ENCODE results near the gene MME. TPM values are rescaled to one million over a fixed set of nuclear protein-coding genes. Genes with fewer than 3 reads are reported as not detected.

Gene MME
- total RNA-seq, 1 donor from 2014 or later, result 54.3 TPM

GRCh38 chr3:155197786-155198185 lies 117.7 kb downstream of the MME start:
- Histone ChIP-seq H3K4me2 (ENCODE audit: low read length) (no peak overlapping the region), H3K9ac (ENCODE audit: low read length) (no peak overlapping the region), H3K4me1 (ENCODE audit: insufficient read depth, low read length) (no peaks in the 10 kb centered on the region), H3K27me3 (ENCODE audit: insufficient read depth, low read length) (no peaks in the 10 kb centered on the region), H3K27ac (ENCODE audit: low read depth, low read length) (no peak overlapping the region), H3K36me3 (ENCODE audit: insufficient read depth, low read length) (no peaks in the 10 kb centered on the region), H3K4me3 (ENCODE audit: insufficient read depth, low read depth, low read length) (no peak overlapping the region), H3K9me3 (ENCODE audit: insufficient read depth, low read depth, low read length) (no peaks in the 10 kb centered on the region), H2AFZ (ENCODE audit: low read depth, low read length) (no peak overlapping the region), H3K79me2 (ENCODE audit: insufficient read depth, low read length) (no peaks in the 10 kb centered on the region), H4K20me1 (ENCODE audit: insufficient read depth, low read length) (no peaks in the 10 kb centered on the region)
- no peaks in the 10 kb centered on the region for H3K27me3 Mint-ChIP-seq (ENCODE audit: low read depth, unreplicated experiment)
- no peaks in the 10 kb centered on the region for H3K9me3 Mint-ChIP-seq (ENCODE audit: unreplicated experiment)
- no peak overlapping the region for H3K27ac Mint-ChIP-seq (ENCODE audit: unreplicated experiment)
- H3K36me3 Mint-ChIP-seq (ENCODE audit: low read depth, unreplicated experiment), result no peaks in the 10 kb centered on the region
- FAIRE-seq, result no peak
- TF ChIP-seq EZH2 (IDR thresholded peaks at IDR 0.05; ENCODE audit: insufficient read depth, low read length) (no peak), CTCF (IDR thresholded peaks at IDR 0.05; ENCODE audit: insufficient read depth, low read depth, low read length) (no peak)
- H3K4me3 Mint-ChIP-seq (ENCODE audit: unreplicated experiment), result no peak overlapping the region
- DNase-seq (ENCODE audit: low read depth), result no peak
- H3K4me1 Mint-ChIP-seq (ENCODE audit: low read depth, unreplicated experiment), result peaks cover 6% of the 10 kb centered on the region

GRCh38 chr3:155202626-155203025 lies 122.5 kb downstream of the MME start:
- no peak overlapping the region for H3K4me2 ChIP-seq (ENCODE audit: low read length)
- H3K36me3 ChIP-seq (ENCODE audit: insufficient read depth, low read length), result no peaks in the 10 kb centered on the region
- no peak overlapping the region for H3K27ac ChIP-seq (ENCODE audit: low read depth, low read length)
- no peaks in the 10 kb centered on the region for H3K4me1 Mint-ChIP-seq (ENCODE audit: low read depth, unreplicated experiment)
- no peaks in the 10 kb centered on the region for H3K9me3 ChIP-seq (ENCODE audit: insufficient read depth, low read depth, low read length)
- no peaks in the 10 kb centered on the region for H3K79me2 ChIP-seq (ENCODE audit: insufficient read depth, low read length)
- H3K27me3 ChIP-seq (ENCODE audit: insufficient read depth, low read length), result no peaks in the 10 kb centered on the region
- H3K4me3 ChIP-seq (ENCODE audit: insufficient read depth, low read depth, low read length), result no peak overlapping the region
- FAIRE-seq (no peak), DNase-seq (ENCODE audit: low read depth) (no peak)
- TF ChIP-seq EZH2 (IDR thresholded peaks at IDR 0.05; ENCODE audit: insufficient read depth, low read length), result no peak
- no peak for TF ChIP-seq CTCF (IDR thresholded peaks at IDR 0.05; ENCODE audit: insufficient read depth, low read depth, low read length)
- no peaks in the 10 kb centered on the region for H3K27me3 Mint-ChIP-seq (ENCODE audit: low read depth, unreplicated experiment)
- H3K27ac Mint-ChIP-seq (ENCODE audit: unreplicated experiment), result no peak overlapping the region
- H3K36me3 Mint-ChIP-seq (ENCODE audit: low read depth, unreplicated experiment), result no peaks in the 10 kb centered on the region
- H3K4me1 ChIP-seq (ENCODE audit: insufficient read depth, low read length), result no peaks in the 10 kb centered on the region
- no peak overlapping the region for H3K4me3 Mint-ChIP-seq (ENCODE audit: unreplicated experiment)
- H3K9ac ChIP-seq (ENCODE audit: low read length), result no peak overlapping the region
- H4K20me1 ChIP-seq (ENCODE audit: insufficient read depth, low read length), result no peaks in the 10 kb centered on the region
- H2AFZ ChIP-seq (ENCODE audit: low read depth, low read length), result no peak overlapping the region
- H3K9me3 Mint-ChIP-seq (ENCODE audit: unreplicated experiment), result no peaks in the 10 kb centered on the region

DNA sequence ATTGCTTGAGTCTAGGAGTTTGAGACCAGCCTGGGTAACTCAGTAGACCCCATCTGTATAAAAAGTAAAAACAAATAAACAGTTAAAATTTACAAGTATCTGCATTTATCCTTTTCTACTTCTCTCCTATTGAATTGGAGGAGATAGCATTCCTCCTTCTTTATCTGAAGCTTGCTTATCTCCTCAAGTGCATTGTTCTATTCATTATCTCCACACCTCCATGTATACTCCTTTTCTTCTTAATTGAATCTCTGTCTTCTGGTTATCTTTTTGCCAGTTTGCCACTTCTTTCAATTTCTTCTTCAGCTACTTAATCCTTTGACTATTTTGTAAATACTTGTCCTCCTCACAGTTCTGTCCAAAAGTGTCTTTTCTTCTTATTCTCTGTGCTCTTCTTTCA lies 124.7 kb downstream of the MME start:
- Mint-ChIP-seq H3K36me3 (ENCODE audit: low read depth, unreplicated experiment) (no peaks in the 10 kb centered on the region), H3K27me3 (ENCODE audit: low read depth, unreplicated experiment) (no peaks in the 10 kb centered on the region), H3K9me3 (ENCODE audit: unreplicated experiment) (no peaks in the 10 kb centered on the region), H3K4me1 (ENCODE audit: low read depth, unreplicated experiment) (no peaks in the 10 kb centered on the region), H3K27ac (ENCODE audit: unreplicated experiment) (no peak overlapping the region), H3K4me3 (ENCODE audit: unreplicated experiment) (no peak overlapping the region)
- Histone ChIP-seq H4K20me1 (ENCODE audit: insufficient read depth, low read length) (no peaks in the 10 kb centered on the region), H3K4me1 (ENCODE audit: insufficient read depth, low read length) (no peaks in the 10 kb centered on the region), H3K79me2 (ENCODE audit: insufficient read depth, low read length) (no peaks in the 10 kb centered on the region), H3K9ac (ENCODE audit: low read length) (no peak overlapping the region), H3K4me3 (ENCODE audit: insufficient read depth, low read depth, low read length) (no peak overlapping the region), H3K9me3 (ENCODE audit: insufficient read depth, low read depth, low read length) (no peaks in the 10 kb centered on the region), H3K27me3 (ENCODE audit: insufficient read depth, low read length) (no peaks in the 10 kb centered on the region), H3K27ac (ENCODE audit: low read depth, low read length) (no peak overlapping the region), H3K4me2 (ENCODE audit: low read length) (no peak overlapping the region), H2AFZ (ENCODE audit: low read depth, low read length) (no peak overlapping the region), H3K36me3 (ENCODE audit: insufficient read depth, low read length) (no peaks in the 10 kb centered on the region)
- DNase-seq (ENCODE audit: low read depth) (no peak), FAIRE-seq (no peak)
- no peak for TF ChIP-seq EZH2 (IDR thresholded peaks at IDR 0.05; ENCODE audit: insufficient read depth, low read length)
- no peak for TF ChIP-seq CTCF (IDR thresholded peaks at IDR 0.05; ENCODE audit: insufficient read depth, low read depth, low read length)

Measured in astrocyte (in vitro differentiated cells and primary cell).